Neural progenitor cell (in vitro differentiated cells): Measurements from ENCODE around the gene PCDH18.

Source experiments
- CTCF ChIP-seq: fragments of 200-600 bp; sonication (generic); IDR thresholded peaks from 2 replicates; pipeline ENCODE4 v1.5.1; 2017; ENCODE audit warnings: antibody characterized with exemption, mild to moderate bottlenecking
- EZH2 ChIP-seq: fragments of 200-600 bp; sonication (generic); IDR thresholded peaks from 2 replicates; pipeline ENCODE4 v1.6.1; 2017; ENCODE audit warnings: antibody characterized with exemption, mild to moderate bottlenecking, moderate library complexity

GRCh38 chr4:137543198-137543597 is 10.9 kb upstream of the PCDH18 start:
- TF ChIP-seq CTCF (no peak), EZH2 (no peak)
